Endothelial cell of umbilical vein (primary cell): ENCODE results near the gene ANAPC1. TPM values are rescaled to one million over a fixed set of nuclear protein-coding genes. Genes with fewer than 3 reads are reported as not detected.

Source experiments
- BruUV-seq: library from RNA; stranded (reverse); fragments of 400-500 nt; replicated peaks from 2 replicates; lab custom pipeline; 2021; lab: Mats Ljungman, UMichigan
- CTCF ChIA-PET: fragments of 300-600, 350-600 bp; sonication (Branson Sonifier 250); formaldehyde crosslinking; loops from one replicate; lab custom pipeline; 2021; ENCODE audit warnings: antibody characterized with exemption, inconsistent platforms; lab: Charles Lee
- POLR2A ChIA-PET: fragments of 300-600, 350-600 bp; sonication (Branson Sonifier 250); formaldehyde crosslinking; loops from one replicate; lab custom pipeline; 2021; ENCODE audit warnings: antibody characterized with exemption, inconsistent platforms; lab: Charles Lee
- DNase-seq: peaks from one replicate; pipeline ENCODE4 v3.0.0-alpha.2; 2011; ENCODE audit warnings: low read depth, low spot score
- FAIRE-seq: peaks from 2 replicates; lab custom pipeline; 2011; peaks lifted over from hg19 to GRCh38; lab: Jason Lieb, UNC
- H2AFZ ChIP-seq: 2 replicates; pipeline ENCODE4 v1.6.0; 2012; ENCODE audit warnings: low read depth, low read length, control low read depth, inconsistent platforms
- H3K27ac ChIP-seq: 2 replicates; pipeline ENCODE4 v1.5.1; 2011; ENCODE audit warnings: low read depth, mild to moderate bottlenecking, control low read depth, low read length, moderate library complexity; ENCODE audit not compliant: insufficient read depth
- H3K27me3 ChIP-seq, 2 experiments: 2 replicates each; pipeline versions ENCODE4 v1.6.0 to v1.6.1; 2011; ENCODE audit warnings: low read length in 2 of 2, mixed read lengths in 1 of 2; ENCODE audit not compliant: control insufficient read depth in 2 of 2, insufficient read depth in 2 of 2
- H3K36me3 ChIP-seq, 2 experiments: 2 replicates in 1 of 2; 3 replicates in 1 of 2; pipeline ENCODE4 v1.5.1; 2011; ENCODE audit warnings: low read length in 2 of 2, mild to moderate bottlenecking in 1 of 2, moderate library complexity in 1 of 2; ENCODE audit not compliant: control insufficient read depth in 2 of 2, insufficient read depth in 2 of 2; ENCODE audit errors: extremely low read depth in 1 of 2
- H3K4me1 ChIP-seq: 3 replicates; pipeline ENCODE4 v1.5.1; 2011; ENCODE audit warnings: mild to moderate bottlenecking, low read length; ENCODE audit not compliant: control insufficient read depth, insufficient read depth; ENCODE audit errors: extremely low read depth
- H3K4me2 ChIP-seq: 2 replicates; pipeline ENCODE4 v1.6.1; 2011; ENCODE audit warnings: low read length, control low read depth, mixed read lengths; ENCODE audit not compliant: insufficient read depth
- H3K4me3 ChIP-seq, 3 experiments: fragments of 200-600 bp in 1 of 3; sonication (generic), shearing (Covaris generic) in 1 of 3; replicated peaks in 1 of 3; 2 replicates each; pipeline ENCODE4 v1.5.1; 2011 to 2016; ENCODE audit warnings: control low read depth in 3 of 3, low read length in 3 of 3, mild to moderate bottlenecking in 2 of 3, inconsistent platforms in 1 of 3, low read depth in 1 of 3, moderate library complexity in 1 of 3; ENCODE audit not compliant: insufficient read depth in 1 of 3
- H3K79me2 ChIP-seq: 2 replicates; pipeline ENCODE4 v1.6.0; 2012; ENCODE audit warnings: low read length, inconsistent platforms; ENCODE audit not compliant: control insufficient read depth, insufficient read depth
- H3K9ac ChIP-seq: replicated peaks from 2 replicates; pipeline ENCODE3; 2011; ENCODE audit warnings: low read length, control low read depth; ENCODE audit not compliant: insufficient read depth; ENCODE audit errors: extremely low read depth
- H3K9me1 ChIP-seq: replicated peaks from 3 replicates; pipeline ENCODE4 v1.6.0; 2011; ENCODE audit warnings: mild to moderate bottlenecking, low read length; ENCODE audit not compliant: control insufficient read depth, insufficient read depth; ENCODE audit errors: extremely low read depth
- H3K9me3 ChIP-seq: replicated peaks from 2 replicates; pipeline ENCODE4 v1.5.1; 2012; ENCODE audit warnings: low read length, inconsistent platforms; ENCODE audit not compliant: control insufficient read depth, insufficient read depth
- H4K20me1 ChIP-seq: replicated peaks from 2 replicates; pipeline ENCODE3; 2011; ENCODE audit warnings: mild to moderate bottlenecking, low read length; ENCODE audit not compliant: control insufficient read depth, insufficient read depth; ENCODE audit errors: extremely low read depth
- EZH2 ChIP-seq: IDR thresholded peaks from 2 replicates; pipeline ENCODE4 v1.6.1; 2012; ENCODE audit warnings: borderline replicate concordance, low read depth, mild to moderate bottlenecking, moderate library complexity, low read length, inconsistent platforms; ENCODE audit not compliant: severe bottlenecking
- FOS ChIP-seq: IDR thresholded peaks from 2 replicates; pipeline ENCODE4 v1.6.1; 2011; ENCODE audit warnings: mild to moderate bottlenecking, low read length, moderate library complexity, borderline replicate concordance; ENCODE audit not compliant: insufficient read depth
- MYC ChIP-seq: IDR thresholded peaks from one replicate; pipeline ENCODE4 v1.6.1; 2011; ENCODE audit warnings: mild to moderate bottlenecking, low read depth, low read length
- POLR2A ChIP-seq: IDR thresholded peaks from 2 replicates; pipeline ENCODE4 v1.6.1; 2012; ENCODE audit warnings: low read depth, mild to moderate bottlenecking, control low read depth, low read length
- POLR2AphosphoS5 ChIP-seq: IDR thresholded peaks from 2 replicates; pipeline ENCODE4 v1.6.1; 2012; ENCODE audit warnings: low read depth, mild to moderate bottlenecking, control low read depth, low read length, moderate library complexity; ENCODE audit not compliant: insufficient read depth
- dilution Hi-C: fragments of 300-500 bp; cut with MboI; formaldehyde crosslinking; loops from one replicate; pipeline ENCODE4 v1.15.0; 2019; ENCODE audit warnings: low sequenced_read_pairs; ENCODE audit not compliant: extremely low pct_ligation_motif_present
- intact Hi-C: fragments of 100-400 bp; cut with micrococcal nuclease; formaldehyde crosslinking; loops from one replicate; pipeline ENCODE4 v1.10.0; 2022
- polyA plus RNA-seq, 4 experiments: library from polyadenylated mRNA; depleted of rRNA in 3 of 4; stranded (reverse) in 3 of 4; unstranded in 1 of 4; fragments of >200 nt; gene quantifications; 2 replicates each; pipeline versions ENCODE4 v1.2.1 to v1.2.3, GENCODE V29; 2011 to 2012; ENCODE audit warnings: missing spikeins in 1 of 4
- total RNA-seq: library from RNA; stranded (reverse); gene quantifications from 2 replicates; pipeline ENCODE4 v1.2.3, GENCODE V29; 2021
- TF ChIP-seq, protein P1 (sequence below), 2 donors: IDR thresholded peaks; 1 replicate in 1 of 2; 2 replicates in 1 of 2; pipeline ENCODE4 v1.5.1; 2011; ENCODE audit warnings: low read length in 2 of 2, mild to moderate bottlenecking in 2 of 2, moderate library complexity in 2 of 2, control low read depth in 1 of 2, inconsistent platforms in 1 of 2, low read depth in 1 of 2; ENCODE audit not compliant: insufficient read depth in 1 of 2; ENCODE audit errors: extremely low read depth in 1 of 2

The ANAPC1 gene
- total and polyA plus RNA-seq, 2 donors (not counting 3 experiments of a cell fraction or from before 2014, with no cell fraction given) = 21.9 to 61.5 TPM

DNA sequence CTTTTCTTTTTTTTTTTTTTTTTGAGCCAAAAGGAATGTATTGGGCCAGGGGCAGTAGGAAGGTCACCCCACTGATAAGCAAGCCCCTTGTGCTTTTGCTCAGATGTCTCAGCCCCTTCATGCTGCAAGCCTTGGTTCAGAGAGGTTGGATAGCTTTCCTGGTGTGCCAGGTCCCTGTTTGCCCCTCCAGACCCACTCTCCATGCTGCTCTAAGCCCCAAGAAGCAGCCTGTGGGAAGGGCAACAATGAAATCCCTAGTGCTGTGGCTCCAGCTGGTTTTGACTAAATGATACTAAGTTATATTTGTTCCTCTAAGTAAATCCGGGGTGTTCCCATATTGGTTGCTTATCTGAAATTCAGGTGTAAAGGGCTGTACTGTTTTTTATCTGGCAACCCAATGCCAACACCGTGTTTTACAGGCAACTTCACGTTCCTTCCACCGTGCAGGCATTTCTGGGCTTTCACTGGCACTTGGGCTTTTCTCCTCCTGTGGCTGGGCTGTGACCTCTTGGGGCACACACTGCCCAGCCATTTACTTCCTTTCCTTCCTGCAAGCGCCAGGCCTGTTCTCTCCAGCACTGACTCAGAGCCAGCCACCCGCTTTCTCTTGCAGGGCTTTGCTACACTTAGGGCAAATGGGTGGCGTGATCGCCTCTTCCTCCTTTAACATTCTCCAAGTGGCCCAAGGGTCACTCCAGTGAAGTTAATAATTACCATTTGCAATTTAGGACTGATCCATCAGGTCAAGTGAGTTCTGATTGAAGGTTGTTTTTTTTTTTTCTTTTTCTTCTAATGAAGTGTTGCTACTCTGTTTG lies 36.0 kb upstream of the ANAPC1 start:
- Histone ChIP-seq H3K9me1 (no peaks in the 10 kb centered on the region), H3K9ac (peak overlapping the region; percentile 49), H3K4me1 (peaks cover 31% of the 10 kb centered on the region), H3K4me3 (no peak overlapping the region), H2AFZ (peak overlapping the region; percentile 15), H4K20me1 (no peaks in the 10 kb centered on the region), H3K27ac (peak overlapping the region; percentile 85), H3K27me3 (no peaks in the 10 kb centered on the region), H3K79me2 (peaks cover 26% of the 10 kb centered on the region), H3K4me2 (peak overlapping the region; percentile 76), H3K36me3 (peaks cover 0 to 10% of the 10 kb centered on the region in 2 experiments), H3K9me3 (no peaks in the 10 kb centered on the region)
- FAIRE-seq (peak; percentile 96), DNase-seq (peak; percentile 89)
- intact Hi-C loops (loop anchor here (1.0 to 2.0 kb wide), 3 partner anchors 18 to 55 kb away; no protein-coding TSS in a partner anchor), dilution Hi-C loops (no loop called here)
- ChIA-PET POLR2A (no interaction called here), CTCF (interaction anchor here (0.9 to 2.8 kb wide), 15 partner anchors 8 to 123 kb away, joined by 3 to 17 read pairs (median 6); partner anchors contain the start of gene MERTK)
- BruUV-seq = no TSS peak
- peak; percentile 71 for TF ChIP-seq FOS
- no peak for TF ChIP-seq MYC
- no peak for TF ChIP-seq EZH2
- TF ChIP-seq POLR2AphosphoS5 = peak; percentile 74
- TF ChIP-seq, protein P1, sequence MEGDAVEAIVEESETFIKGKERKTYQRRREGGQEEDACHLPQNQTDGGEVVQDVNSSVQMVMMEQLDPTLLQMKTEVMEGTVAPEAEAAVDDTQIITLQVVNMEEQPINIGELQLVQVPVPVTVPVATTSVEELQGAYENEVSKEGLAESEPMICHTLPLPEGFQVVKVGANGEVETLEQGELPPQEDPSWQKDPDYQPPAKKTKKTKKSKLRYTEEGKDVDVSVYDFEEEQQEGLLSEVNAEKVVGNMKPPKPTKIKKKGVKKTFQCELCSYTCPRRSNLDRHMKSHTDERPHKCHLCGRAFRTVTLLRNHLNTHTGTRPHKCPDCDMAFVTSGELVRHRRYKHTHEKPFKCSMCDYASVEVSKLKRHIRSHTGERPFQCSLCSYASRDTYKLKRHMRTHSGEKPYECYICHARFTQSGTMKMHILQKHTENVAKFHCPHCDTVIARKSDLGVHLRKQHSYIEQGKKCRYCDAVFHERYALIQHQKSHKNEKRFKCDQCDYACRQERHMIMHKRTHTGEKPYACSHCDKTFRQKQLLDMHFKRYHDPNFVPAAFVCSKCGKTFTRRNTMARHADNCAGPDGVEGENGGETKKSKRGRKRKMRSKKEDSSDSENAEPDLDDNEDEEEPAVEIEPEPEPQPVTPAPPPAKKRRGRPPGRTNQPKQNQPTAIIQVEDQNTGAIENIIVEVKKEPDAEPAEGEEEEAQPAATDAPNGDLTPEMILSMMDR (IDR thresholded peaks at IDR 0.05; ENCODE audit: extremely low read depth in 1 of 2, insufficient read depth in 1 of 2, low read depth in 1 of 2, low read length in 2 of 2) = peak in 1 of 2 donors; percentile 3
- peak; percentile 41 for TF ChIP-seq POLR2A
